ENCODE results near the gene GET3. TPM values are rescaled to one million over a fixed set of nuclear protein-coding genes. Genes with fewer than 3 reads are reported as not detected.
A peak's percentile ranks its signal among the peaks of the same experiment; 100 is the strongest.

The GET3 gene
- total and polyA plus RNA-seq, 2 of the 13 experiments (the other 11 are each of a cell fraction or from before 2014, with no cell fraction given), result 57.7 to 59.4 TPM

GRCh38 chr19:12720851-12721655 lies 16.2 kb upstream of the GET3 start (continued):
- TF ChIP-seq GTF2F1 (IDR thresholded peaks at IDR 0.05; ENCODE audit: low read length) (no peak), YEATS4 (CRISPR knock-in tag; IDR thresholded peaks at IDR 0.05; ENCODE audit: borderline replicate concordance) (peak; percentile 40; the same call in 1 of the 2 replicates), BCLAF1 (IDR thresholded peaks at IDR 0.05) (no peak), HOXA3 (CRISPR knock-in tag; IDR thresholded peaks at IDR 0.05) (peak; percentile 33; the same call in 1 of the 2 replicates), ZBTB38 (CRISPR knock-in tag; IDR thresholded peaks at IDR 0.05) (peak; percentile 71; the same call in 1 of the 2 replicates), SPEN (CRISPR knock-in tag; IDR thresholded peaks at IDR 0.05; ENCODE audit: low read depth) (0 out of 2 replicates have a peak, but pooled peaks have one; percentile 45), CREBL2 (CRISPR knock-in tag; IDR thresholded peaks at IDR 0.05; ENCODE audit: borderline replicate concordance) (0 out of 2 replicates have a peak, but pooled peaks have one; percentile 46), SRSF1 (optimal IDR thresholded peaks at IDR 0.05; ENCODE audit: low read depth, low read length) (peak; percentile 20), ZNF607 (CRISPR knock-in tag; IDR thresholded peaks at IDR 0.05; ENCODE audit: borderline replicate concordance) (0 out of 2 replicates have a peak, but pooled peaks have one; percentile 61), PHF8 (CRISPR knock-in tag; IDR thresholded peaks at IDR 0.05) (peak; percentile 7; the same call in 1 of the 2 replicates), SCMH1 (CRISPR knock-in tag; IDR thresholded peaks at IDR 0.05; ENCODE audit: borderline replicate concordance) (no peak), GABPB1 (CRISPR knock-in tag; IDR thresholded peaks at IDR 0.05) (peak; percentile 22; the same call in 1 of the 2 replicates), MXD3 (CRISPR knock-in tag; IDR thresholded peaks at IDR 0.05) (no peak), ZNF768 (CRISPR knock-in tag; IDR thresholded peaks at IDR 0.05) (peak; percentile 54; the same call in 1 of the 2 replicates), ZFY (CRISPR knock-in tag; IDR thresholded peaks at IDR 0.05) (peak; percentile 57), SRY (CRISPR knock-in tag; IDR thresholded peaks at IDR 0.05) (0 out of 2 replicates have a peak, but pooled peaks have one; percentile 44), RAD21 (CRISPR knock-in tag; IDR thresholded peaks at IDR 0.05) (0 out of 2 replicates have a peak, but pooled peaks have one; percentile 11), ZC3H13 (CRISPR knock-in tag; IDR thresholded peaks at IDR 0.05) (0 out of 2 replicates have a peak, but pooled peaks have one; percentile 38), ZBTB33 (CRISPR knock-in tag; IDR thresholded peaks at IDR 0.05) (0 out of 2 replicates have a peak, but pooled peaks have one; percentile 25), ZNF280D (CRISPR knock-in tag; IDR thresholded peaks at IDR 0.05) (0 out of 2 replicates have a peak, but pooled peaks have one; percentile 35)

Data from HepG2 (cell line).